Suprapubic skin (tissue), 4 donors: ENCODE data around the gene NKAIN4. TPM values are rescaled to one million over a fixed set of nuclear protein-coding genes. Genes with fewer than 3 reads are reported as not detected.

ENCODE experiments used
- DNase-seq, 2 donors: peaks; one replicate each; pipeline ENCODE4 v3.0.0-alpha.2; 2019; ENCODE audit warnings: low spot score in 2 of 2
- H3K27ac ChIP-seq: fragments of 200-600 bp; sonication (generic); one replicate; pipeline ENCODE4 v1.5.1; 2019
- H3K27me3 ChIP-seq: fragments of 200-600 bp; sonication (generic); one replicate; pipeline ENCODE4 v1.5.1; 2019
- H3K36me3 ChIP-seq: fragments of 200-600 bp; sonication (generic); one replicate; pipeline ENCODE4 v1.5.1; 2019
- H3K4me1 ChIP-seq: fragments of 200-600 bp; sonication (generic); one replicate; pipeline ENCODE4 v1.5.1; 2019
- H3K4me3 ChIP-seq: fragments of 200-600 bp; sonication (generic); one replicate; pipeline ENCODE4 v1.5.1; 2019; ENCODE audit warnings: mild to moderate bottlenecking
- H3K9me3 ChIP-seq: fragments of 200-600 bp; sonication (generic); one replicate; pipeline ENCODE4 v1.5.1; 2019
- CTCF ChIP-seq, 2 donors: fragments of 200-600 bp in 1 of 2; fragments of 450-650 bp in 1 of 2; sonication (generic) in 1 of 2; IDR thresholded peaks; one replicate each; pipeline ENCODE4 v1.5.1; 2016 to 2019; ENCODE audit warnings: antibody characterized with exemption in 2 of 2, mild to moderate bottlenecking in 1 of 2, moderate library complexity in 1 of 2
- EP300 ChIP-seq: sonication (generic); formaldehyde crosslinking; IDR thresholded peaks from one replicate; pipeline ENCODE4 v1.6.1; 2017; ENCODE audit warnings: antibody characterized with exemption
- POLR2A ChIP-seq, 2 donors: fragments of 450-650 bp; IDR thresholded peaks; one replicate each; pipeline ENCODE4 v1.6.1; 2017; ENCODE audit warnings: antibody characterized with exemption in 2 of 2, mild to moderate bottlenecking in 2 of 2, moderate library complexity in 2 of 2
- POLR2AphosphoS5 ChIP-seq, 3 donors: sonication (generic); formaldehyde crosslinking; IDR thresholded peaks; one replicate each; pipeline ENCODE4 v1.6.1; 2017; ENCODE audit warnings: antibody characterized with exemption in 3 of 3
- WGBS: methylation state at CpG from one replicate; pipeline ENCODE4 v1.1.5; 2018; 5-methylcytosine and 5-hydroxymethylcytosine counted together
- total RNA-seq, 4 donors: library from RNA; depleted of rRNA; stranded (reverse); fragments of >200 nt; gene quantifications; one replicate each; pipeline ENCODE4 v1.1.0, GENCODE V29; 2016

Gene NKAIN4
- total RNA-seq, 4 donors from 2014 or later: 0.42 TPM; not detected in 3

GRCh38 chr20:63281742-63282665 lies 27.7 kb upstream of the NKAIN4 start:
- peaks cover 98% of the 10 kb centered on the region for H3K36me3 ChIP-seq
- H3K4me1 ChIP-seq: no peaks in the 10 kb centered on the region
- no peaks in the 10 kb centered on the region for H3K27me3 ChIP-seq
- no peak for TF ChIP-seq EP300
- no peak for TF ChIP-seq CTCF (IDR thresholded peaks at IDR 0.05)
- no peak for TF ChIP-seq POLR2AphosphoS5 (IDR thresholded peaks at IDR 0.05)
- TF ChIP-seq POLR2A (IDR thresholded peaks at IDR 0.05): no peak
- no peaks in the 10 kb centered on the region for H3K9me3 ChIP-seq
- no peak overlapping the region for H3K27ac ChIP-seq
- no peak for DNase-seq
- H3K4me3 ChIP-seq: no peak overlapping the region
- WGBS: 94% methylated on average over 17 of the region's 38 CpGs

GRCh38 chr20:63280929-63281545 lies 26.8 kb upstream of the NKAIN4 start:
- TF ChIP-seq POLR2A (IDR thresholded peaks at IDR 0.05) (no peak), CTCF (IDR thresholded peaks at IDR 0.05) (no peak), EP300 (no peak), POLR2AphosphoS5 (IDR thresholded peaks at IDR 0.05) (no peak)
- 71% methylated on average over 14 of the region's 19 CpGs for WGBS
- H3K36me3 ChIP-seq: peaks cover 98% of the 10 kb centered on the region

GRCh38 chr20:63280371-63280770 lies 26.1 kb upstream of the NKAIN4 start:
- H3K4me3 ChIP-seq: no peak overlapping the region
- no peaks in the 10 kb centered on the region for H3K9me3 ChIP-seq
- H3K4me1 ChIP-seq: no peaks in the 10 kb centered on the region
- peaks cover 97% of the 10 kb centered on the region for H3K36me3 ChIP-seq
- no peak overlapping the region for H3K27ac ChIP-seq
- DNase-seq: no peak
- H3K27me3 ChIP-seq: no peaks in the 10 kb centered on the region
- WGBS: 97% methylated on average over 6 of the region's 6 CpGs
- TF ChIP-seq CTCF (IDR thresholded peaks at IDR 0.05) (no peak), EP300 (no peak), POLR2A (IDR thresholded peaks at IDR 0.05) (no peak), POLR2AphosphoS5 (IDR thresholded peaks at IDR 0.05) (no peak)

More at GRCh38 chr20:63280929-63281545, 26.8 kb upstream of the NKAIN4 start:
- Histone ChIP-seq H3K9me3 (no peaks in the 10 kb centered on the region), H3K4me1 (no peaks in the 10 kb centered on the region), H3K27ac (no peak overlapping the region), H3K4me3 (no peak overlapping the region), H3K27me3 (no peaks in the 10 kb centered on the region)
- DNase-seq: no peak

GRCh38 chr20:63279931-63280330 lies 25.7 kb upstream of the NKAIN4 start:
- no peak for DNase-seq
- H3K27me3 ChIP-seq: no peaks in the 10 kb centered on the region
- H3K36me3 ChIP-seq: peaks cover 92% of the 10 kb centered on the region
- H3K27ac ChIP-seq: no peak overlapping the region
- H3K9me3 ChIP-seq: no peaks in the 10 kb centered on the region
- H3K4me1 ChIP-seq: no peaks in the 10 kb centered on the region
- TF ChIP-seq POLR2A (IDR thresholded peaks at IDR 0.05) (no peak), CTCF (IDR thresholded peaks at IDR 0.05) (no peak), POLR2AphosphoS5 (IDR thresholded peaks at IDR 0.05) (no peak), EP300 (no peak)
- no peak overlapping the region for H3K4me3 ChIP-seq
- 92% methylated on average over 15 of the region's 15 CpGs for WGBS

- TF ChIP-seq CTCF (IDR thresholded peaks at IDR 0.05): no peak
- H3K4me3 ChIP-seq: no peak overlapping the region
- peaks cover 80% of the 10 kb centered on the region for H3K36me3 ChIP-seq
- no peaks in the 10 kb centered on the region for H3K27me3 ChIP-seq
- WGBS: 84% methylated on average over 7 of the region's 17 CpGs
- H3K4me1 ChIP-seq: peaks cover 11% of the 10 kb centered on the region
- no peak for DNase-seq
- no peaks in the 10 kb centered on the region for H3K9me3 ChIP-seq
- H3K27ac ChIP-seq: no peak overlapping the region
Observed at GRCh38 chr20:63278661-63279060, 24.4 kb upstream of the NKAIN4 start.
